Mammary epithelial cell (primary cell): ENCODE data around the gene PANX2.

ENCODE experiments used
- CTCF ChIP-seq, 2 donors: IDR thresholded peaks in 1 of 2; conservative IDR thresholded peaks in 1 of 2; 2 replicates each; pipeline ENCODE4 v1.5.1; 2011 to 2012; ENCODE audit warnings: inconsistent platforms in 2 of 2, low read length in 2 of 2, mild to moderate bottlenecking in 2 of 2, control low read depth in 1 of 2, low read depth in 1 of 2; ENCODE audit not compliant: insufficient read depth in 1 of 2; ENCODE audit errors: extremely low read depth in 1 of 2
- EZH2 ChIP-seq: IDR thresholded peaks from 2 replicates; pipeline ENCODE4 v1.6.1; 2012; ENCODE audit warnings: low read length, inconsistent platforms, borderline replicate concordance

- TF ChIP-seq CTCF (conservative IDR thresholded peaks at IDR 0.05 in 1 of 2, IDR thresholded peaks at IDR 0.05 in 1 of 2; ENCODE audit: extremely low read depth in 1 of 2, insufficient read depth in 1 of 2, low read depth in 1 of 2, low read length in 2 of 2), result no peak
- no peak for TF ChIP-seq EZH2
Observed at GRCh38 chr22:50197000-50197800, 26.7 kb downstream of the PANX2 start.
